HL-60/S4 (cell line): ENCODE data around the gene AKAP12.

ENCODE experiments used
- in situ Hi-C: fragments of 300-500 bp; cut with MboI; formaldehyde crosslinking; loops from 2 replicates; pipeline ENCODE4 v1.14.3; 2022; ENCODE audit warnings: low sequenced_read_pairs

Gene AKAP12

DNA sequence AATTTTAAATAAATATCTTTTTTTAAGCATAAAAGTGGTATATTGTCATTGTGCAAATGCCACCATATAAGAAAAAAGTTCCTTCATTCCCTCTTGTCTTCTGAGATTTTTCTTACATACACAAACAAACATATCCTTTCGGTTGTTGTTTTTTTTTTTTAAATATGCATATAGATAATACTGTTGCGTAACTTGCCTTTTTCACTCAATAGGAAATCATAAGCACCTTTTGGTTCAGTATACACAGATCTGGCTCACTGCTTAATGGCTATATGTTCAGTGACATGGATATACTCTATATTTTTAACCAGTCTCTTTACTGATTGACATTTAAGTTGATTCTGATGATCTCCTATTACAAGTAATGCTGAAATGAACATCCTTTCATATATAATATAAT, 40.1 kb downstream of the AKAP12 start:
- in situ Hi-C loops: no loop called here

GRCh38 chr6:151280859-151281258, 41.1 kb downstream of the AKAP12 start:
- in situ Hi-C loops: no loop called here

DNA sequence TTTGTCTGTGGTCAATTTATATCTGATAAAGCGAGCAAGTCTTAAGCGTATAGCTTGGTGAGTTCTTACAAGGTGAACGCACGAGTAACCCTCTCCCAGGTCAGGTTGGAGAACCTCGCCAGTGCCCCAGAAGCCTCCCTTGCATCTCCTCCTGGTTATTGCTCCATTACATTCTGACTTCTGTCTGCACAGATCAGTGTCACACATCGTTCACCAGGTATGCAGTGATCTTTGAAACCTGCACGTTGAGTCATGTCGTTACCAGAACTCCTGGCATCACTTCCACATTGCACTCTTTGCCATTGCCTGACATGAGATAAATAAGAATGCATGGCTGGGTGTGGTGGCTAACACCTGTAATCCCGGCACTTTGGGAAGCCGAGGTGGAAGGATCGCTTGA, 44.2 kb downstream of the AKAP12 start:
- in situ Hi-C loops: no loop called here

DNA sequence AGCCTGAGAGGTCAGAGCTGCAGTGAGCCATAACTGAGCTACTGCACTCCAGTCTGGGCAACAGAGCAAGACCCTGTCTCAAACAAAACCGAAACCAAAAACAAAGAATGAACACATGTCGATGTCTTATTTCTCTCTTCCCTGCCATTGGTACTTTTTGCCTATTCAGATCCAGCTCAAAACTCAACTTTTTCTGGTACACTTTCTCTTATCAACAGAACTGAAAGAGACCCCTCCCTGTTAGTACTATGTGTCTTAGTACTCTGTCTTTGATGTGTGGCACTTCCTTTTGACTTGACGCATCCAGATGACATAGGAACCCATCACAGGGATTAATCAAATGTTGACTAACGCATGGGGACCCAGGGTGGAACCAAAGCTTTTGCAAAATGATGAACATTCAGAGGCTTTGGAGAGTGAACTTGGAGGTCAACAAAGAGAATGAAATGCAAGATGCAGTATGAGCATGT, 44.8 kb downstream of the AKAP12 start:
- in situ Hi-C loops: no loop called here

GRCh38 chr6:151285122-151285521, 45.4 kb downstream of the AKAP12 start:
- in situ Hi-C loops: no loop called here

DNA sequence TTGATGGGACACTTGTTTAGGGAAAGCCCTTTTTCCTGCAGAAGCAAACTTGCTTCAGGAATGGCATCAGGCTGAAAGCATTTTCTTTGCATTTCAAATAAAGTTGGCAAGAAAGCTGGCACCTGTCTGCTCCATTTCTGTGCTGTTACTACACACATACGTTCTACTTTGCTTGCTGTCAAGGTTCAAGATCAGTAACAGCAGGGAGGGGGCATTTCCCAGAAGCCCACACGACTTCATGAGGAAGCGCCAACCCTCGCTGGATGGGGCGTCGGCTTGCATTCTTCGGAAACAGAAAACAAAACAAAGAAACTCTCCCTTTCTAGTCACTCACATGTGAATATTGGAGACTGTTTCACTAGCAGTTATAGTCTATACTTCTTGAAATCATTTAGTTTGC, 46.4 kb downstream of the AKAP12 start:
- in situ Hi-C loops: no loop called here

- in situ Hi-C loops: no loop called here
Measured at GRCh38 chr6:151288712-151289398, 49.1 kb downstream of the AKAP12 start.

GRCh38 chr6:151289399-151290007, 49.7 kb downstream of the AKAP12 start:
- in situ Hi-C loops: no loop called here

GRCh38 chr6:151290877-151291721, 51.3 kb downstream of the AKAP12 start:
- in situ Hi-C loops: no loop called here

- in situ Hi-C loops: no loop called here
Measured at GRCh38 chr6:151291722-151292059, 51.9 kb downstream of the AKAP12 start.

DNA sequence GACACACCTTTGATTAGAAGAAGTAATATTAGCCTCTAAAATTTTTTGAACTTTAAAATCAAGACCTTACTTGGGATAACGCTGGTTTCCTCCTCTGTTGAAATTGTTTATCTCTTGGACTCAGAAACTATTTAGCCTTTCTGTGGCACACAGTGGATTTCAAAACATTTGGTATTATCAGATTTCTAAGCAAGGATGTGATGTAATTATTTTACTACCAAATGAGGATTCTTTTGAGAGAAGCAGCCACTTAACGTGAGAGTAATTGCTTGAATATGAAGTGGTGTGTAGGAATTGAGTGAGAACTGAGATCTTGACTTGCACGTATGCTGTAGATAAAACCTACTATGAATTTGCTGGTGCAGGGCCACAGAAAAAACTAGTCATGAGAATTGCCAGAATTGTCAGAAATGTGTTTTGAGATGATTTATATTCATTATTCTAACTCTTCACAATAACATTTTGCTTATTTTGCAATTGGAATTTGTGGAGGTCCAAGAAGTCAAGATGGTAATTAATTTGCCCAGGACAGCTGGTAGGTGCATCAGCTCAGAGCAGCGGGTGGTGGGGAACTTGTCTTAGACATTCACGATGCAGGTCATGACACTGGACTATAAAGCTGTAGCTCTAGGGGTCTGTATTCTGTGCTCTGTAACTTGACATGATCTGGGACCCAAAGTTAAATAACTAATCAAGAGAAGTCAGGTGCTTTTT, 53.4 kb downstream of the AKAP12 start:
- in situ Hi-C loops: no loop called here

GRCh38 chr6:151293688-151294016, 53.9 kb downstream of the AKAP12 start:
- in situ Hi-C loops: no loop called here

- in situ Hi-C loops: no loop called here
Measured at GRCh38 chr6:151294561-151295101, 54.9 kb downstream of the AKAP12 start.

DNA sequence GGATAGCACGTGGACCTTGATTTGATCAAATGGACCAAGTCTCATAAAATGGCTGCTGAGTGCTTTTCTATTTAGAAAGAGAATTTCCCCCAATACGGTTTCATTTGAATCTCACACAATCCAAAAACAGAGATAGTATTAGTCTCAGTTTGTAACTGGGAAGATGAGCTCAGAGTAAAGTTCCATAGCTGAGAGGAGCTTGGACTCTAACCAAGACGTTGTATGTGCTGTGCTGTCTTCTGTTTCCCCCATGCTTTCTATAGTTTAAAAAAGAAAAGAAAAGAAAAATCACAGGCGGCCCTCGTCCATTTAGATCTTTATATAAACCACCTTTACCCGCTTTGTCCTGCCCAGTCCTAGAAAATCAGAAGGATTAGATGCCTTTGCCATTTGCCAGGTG, 58.1 kb downstream of the AKAP12 start:
- in situ Hi-C loops: no loop called here

GRCh38 chr6:151299011-151299410, 59.2 kb downstream of the AKAP12 start:
- in situ Hi-C loops: no loop called here

DNA sequence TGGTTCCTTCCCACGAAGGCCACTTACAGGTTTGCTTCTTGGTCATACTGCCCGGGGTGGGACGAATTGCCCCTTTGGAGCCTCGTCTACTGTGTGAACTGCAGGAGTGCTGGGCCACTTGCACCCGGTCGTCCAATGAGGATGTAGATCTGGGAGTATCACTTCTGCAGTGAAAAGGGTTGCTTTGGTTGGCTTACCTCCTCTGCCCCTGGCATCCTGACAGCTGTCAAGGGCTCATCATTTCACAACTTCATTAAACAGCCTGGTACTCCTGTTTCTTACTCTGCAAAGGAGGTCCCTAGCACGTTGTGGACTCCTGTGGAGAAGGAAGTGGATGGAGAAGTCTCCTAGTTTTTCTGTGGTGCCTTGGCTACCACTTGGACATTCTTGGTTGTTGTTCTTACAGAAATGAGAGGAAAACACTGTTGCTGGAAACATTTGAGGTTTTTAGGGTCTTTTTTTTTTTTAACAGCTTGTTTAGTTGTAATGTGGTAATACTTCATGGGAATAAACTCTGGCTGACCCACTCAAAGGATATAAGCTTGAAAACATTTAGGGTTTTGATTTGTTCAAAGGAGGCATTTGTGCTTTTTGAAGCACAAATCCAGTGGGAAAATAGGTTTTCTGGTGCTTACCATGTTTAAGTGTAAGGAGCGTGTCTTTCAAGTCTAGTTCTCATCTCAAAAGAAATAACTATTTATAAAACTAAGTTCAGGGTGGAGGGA, 60.7 kb downstream of the AKAP12 start:
- in situ Hi-C loops: no loop called here

GRCh38 chr6:151301547-151301946, 61.8 kb downstream of the AKAP12 start:
- in situ Hi-C loops: no loop called here

- in situ Hi-C loops: no loop called here
Measured at GRCh38 chr6:151303231-151303630, 63.5 kb downstream of the AKAP12 start.

DNA sequence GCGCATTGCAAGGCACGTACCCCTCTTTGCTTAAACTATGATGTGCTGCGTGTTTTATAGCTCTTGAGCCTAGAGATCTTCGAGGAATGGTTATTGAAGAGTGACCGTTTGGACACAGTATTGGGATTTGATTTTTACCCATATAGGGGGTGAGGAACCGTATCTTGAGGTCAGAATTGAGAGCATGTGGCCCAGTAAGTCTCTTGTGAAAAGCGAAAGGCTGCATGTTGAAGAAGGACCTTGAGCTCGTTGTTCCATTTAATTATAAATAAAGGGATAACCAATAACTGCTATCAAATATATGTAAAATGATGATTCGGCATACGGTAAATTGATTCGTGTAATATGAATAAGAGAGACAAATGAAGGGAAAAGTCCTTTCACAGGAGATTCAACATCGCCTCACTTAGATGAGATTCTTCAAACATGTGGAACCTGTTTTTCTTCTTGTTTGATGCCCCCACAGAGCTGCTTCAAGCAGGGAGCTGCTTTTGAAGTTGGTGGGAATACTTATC, 66.6 kb downstream of the AKAP12 start:
- in situ Hi-C loops: no loop called here

DNA sequence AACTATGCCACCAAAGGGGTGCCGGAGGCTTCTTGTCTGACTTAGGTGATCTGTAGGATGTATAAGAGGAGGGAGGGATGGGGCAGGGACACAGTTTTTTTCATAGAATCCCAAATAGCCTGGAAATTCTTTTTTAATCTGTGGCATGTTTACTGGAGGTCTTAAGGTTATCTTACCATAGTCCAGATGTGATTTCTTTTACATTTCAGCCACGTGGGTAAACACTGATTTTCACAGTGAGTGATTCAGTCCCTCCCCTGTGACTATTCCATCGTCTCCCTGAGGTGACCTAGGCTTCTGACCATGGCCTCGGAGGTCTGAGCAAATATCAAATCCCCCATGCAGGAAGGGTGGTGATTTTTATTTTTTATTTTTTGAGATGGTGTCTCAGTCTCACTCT, 67.7 kb downstream of the AKAP12 start:
- in situ Hi-C loops: no loop called here
